ENCODE data around the gene CATSPER1. TPM values are rescaled to one million over a fixed set of nuclear protein-coding genes. Genes with fewer than 3 reads are reported as not detected.

CATSPER1 gene
- total RNA-seq, 6 experiments from 2014 or later, result 2.1 to 3.8 (median 2.7) TPM

DNA sequence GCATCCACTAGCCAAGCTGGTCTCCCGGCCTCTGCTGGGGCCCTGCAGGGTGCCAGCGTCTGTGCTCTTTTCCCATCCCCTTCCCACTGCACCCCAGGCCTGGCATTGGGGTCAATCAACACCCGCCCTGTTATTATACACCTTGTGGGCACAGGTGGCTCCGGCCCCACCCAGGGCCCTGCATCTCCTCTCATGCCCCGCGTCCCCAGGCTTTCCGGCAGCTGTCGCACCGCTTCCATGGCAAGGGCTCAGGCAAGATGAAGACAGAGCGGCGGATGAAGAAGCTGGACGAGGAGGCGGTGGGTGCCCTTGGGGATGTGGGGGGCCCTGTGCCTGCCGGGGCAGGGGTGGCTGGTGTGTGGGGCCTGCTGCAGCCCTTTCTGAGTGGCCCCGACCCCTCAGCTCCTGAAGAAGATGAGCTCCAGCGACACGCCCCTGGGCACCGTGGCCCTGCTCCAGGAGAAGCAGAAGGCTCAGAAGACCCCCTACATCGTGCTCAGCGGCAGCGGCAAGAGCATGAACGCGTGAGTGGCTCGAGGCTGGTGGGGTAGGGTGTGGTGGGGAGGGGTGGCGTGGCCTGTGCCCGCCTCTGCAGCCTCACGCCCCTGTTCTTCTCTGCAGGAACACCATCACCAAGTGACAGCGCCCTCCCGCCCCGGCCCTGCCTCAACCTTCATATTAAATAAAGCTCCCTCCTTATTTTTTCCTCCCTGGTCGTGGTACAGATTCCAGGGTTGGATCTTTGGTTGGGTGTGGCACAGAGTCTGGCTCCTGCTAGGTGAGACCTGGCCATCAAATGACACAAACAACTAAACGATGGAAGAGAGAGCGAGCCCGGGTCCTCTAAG lies 47.7 kb downstream of the CATSPER1 start:
- H3K27me3 Mint-ChIP-seq (ENCODE audit: insufficient read depth), result peaks cover 2% of the 10 kb centered on the region
- no peak overlapping the region for H3K4me3 Mint-ChIP-seq
- no peak for DNase-seq
- TF ChIP-seq, protein P1, sequence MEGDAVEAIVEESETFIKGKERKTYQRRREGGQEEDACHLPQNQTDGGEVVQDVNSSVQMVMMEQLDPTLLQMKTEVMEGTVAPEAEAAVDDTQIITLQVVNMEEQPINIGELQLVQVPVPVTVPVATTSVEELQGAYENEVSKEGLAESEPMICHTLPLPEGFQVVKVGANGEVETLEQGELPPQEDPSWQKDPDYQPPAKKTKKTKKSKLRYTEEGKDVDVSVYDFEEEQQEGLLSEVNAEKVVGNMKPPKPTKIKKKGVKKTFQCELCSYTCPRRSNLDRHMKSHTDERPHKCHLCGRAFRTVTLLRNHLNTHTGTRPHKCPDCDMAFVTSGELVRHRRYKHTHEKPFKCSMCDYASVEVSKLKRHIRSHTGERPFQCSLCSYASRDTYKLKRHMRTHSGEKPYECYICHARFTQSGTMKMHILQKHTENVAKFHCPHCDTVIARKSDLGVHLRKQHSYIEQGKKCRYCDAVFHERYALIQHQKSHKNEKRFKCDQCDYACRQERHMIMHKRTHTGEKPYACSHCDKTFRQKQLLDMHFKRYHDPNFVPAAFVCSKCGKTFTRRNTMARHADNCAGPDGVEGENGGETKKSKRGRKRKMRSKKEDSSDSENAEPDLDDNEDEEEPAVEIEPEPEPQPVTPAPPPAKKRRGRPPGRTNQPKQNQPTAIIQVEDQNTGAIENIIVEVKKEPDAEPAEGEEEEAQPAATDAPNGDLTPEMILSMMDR (IDR thresholded peaks at IDR 0.05), result no peak
- H3K9me3 Mint-ChIP-seq, result no peaks in the 10 kb centered on the region
- peaks cover 25% of the 10 kb centered on the region for H3K36me3 Mint-ChIP-seq (ENCODE audit: low read depth)
- peaks cover 2% of the 10 kb centered on the region for H3K4me1 Mint-ChIP-seq (ENCODE audit: low read depth)
- no peak overlapping the region for H3K27ac Mint-ChIP-seq

DNA sequence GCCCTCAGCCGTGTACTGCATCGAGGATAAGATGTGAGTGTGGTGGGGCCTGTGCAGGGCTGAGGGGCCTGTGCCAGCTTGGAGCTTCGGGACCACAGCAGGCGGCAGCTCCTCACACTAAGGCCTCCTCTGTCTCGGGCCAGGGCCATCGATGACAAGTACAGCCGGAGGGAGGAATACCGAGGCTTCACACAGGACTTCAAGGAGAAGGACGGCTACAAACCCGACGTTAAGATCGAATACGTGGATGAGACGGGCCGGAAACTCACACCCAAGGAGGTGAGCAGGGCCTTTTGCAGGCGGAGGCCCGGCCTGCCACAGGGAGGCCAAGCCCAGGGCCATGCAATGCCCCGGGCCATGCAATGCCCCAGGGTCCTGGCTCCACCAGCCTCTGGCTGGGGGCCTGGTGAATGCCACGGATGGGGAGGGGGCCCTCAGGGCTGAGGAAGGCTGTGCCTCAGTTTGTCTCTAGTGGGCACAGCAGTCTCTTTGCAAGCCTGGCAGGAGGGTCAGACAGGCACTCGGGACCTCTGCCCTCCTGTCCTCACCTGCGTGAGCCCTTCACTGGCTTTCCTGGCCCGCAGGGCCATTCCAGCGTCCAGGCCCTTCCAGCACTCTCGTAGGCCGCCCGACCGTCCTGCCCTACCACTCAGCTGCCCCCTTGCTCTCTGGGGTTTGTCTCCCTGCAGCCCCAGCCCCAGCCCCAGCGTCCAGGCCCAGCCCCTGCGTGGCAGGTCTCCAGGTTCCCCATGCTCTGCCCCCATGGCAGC lies 48.5 kb downstream of the CATSPER1 start:
- peaks cover 32% of the 10 kb centered on the region for H3K36me3 Mint-ChIP-seq (ENCODE audit: low read depth)
- DNase-seq, result no peak
- peaks cover 10% of the 10 kb centered on the region for H3K4me1 Mint-ChIP-seq (ENCODE audit: low read depth)
- TF ChIP-seq, protein P1 (IDR thresholded peaks at IDR 0.05), result no peak
- peaks cover 2% of the 10 kb centered on the region for H3K27me3 Mint-ChIP-seq (ENCODE audit: insufficient read depth)
- no peaks in the 10 kb centered on the region for H3K9me3 Mint-ChIP-seq
- H3K4me3 Mint-ChIP-seq, result no peak overlapping the region
- no peak overlapping the region for H3K27ac Mint-ChIP-seq

DNA sequence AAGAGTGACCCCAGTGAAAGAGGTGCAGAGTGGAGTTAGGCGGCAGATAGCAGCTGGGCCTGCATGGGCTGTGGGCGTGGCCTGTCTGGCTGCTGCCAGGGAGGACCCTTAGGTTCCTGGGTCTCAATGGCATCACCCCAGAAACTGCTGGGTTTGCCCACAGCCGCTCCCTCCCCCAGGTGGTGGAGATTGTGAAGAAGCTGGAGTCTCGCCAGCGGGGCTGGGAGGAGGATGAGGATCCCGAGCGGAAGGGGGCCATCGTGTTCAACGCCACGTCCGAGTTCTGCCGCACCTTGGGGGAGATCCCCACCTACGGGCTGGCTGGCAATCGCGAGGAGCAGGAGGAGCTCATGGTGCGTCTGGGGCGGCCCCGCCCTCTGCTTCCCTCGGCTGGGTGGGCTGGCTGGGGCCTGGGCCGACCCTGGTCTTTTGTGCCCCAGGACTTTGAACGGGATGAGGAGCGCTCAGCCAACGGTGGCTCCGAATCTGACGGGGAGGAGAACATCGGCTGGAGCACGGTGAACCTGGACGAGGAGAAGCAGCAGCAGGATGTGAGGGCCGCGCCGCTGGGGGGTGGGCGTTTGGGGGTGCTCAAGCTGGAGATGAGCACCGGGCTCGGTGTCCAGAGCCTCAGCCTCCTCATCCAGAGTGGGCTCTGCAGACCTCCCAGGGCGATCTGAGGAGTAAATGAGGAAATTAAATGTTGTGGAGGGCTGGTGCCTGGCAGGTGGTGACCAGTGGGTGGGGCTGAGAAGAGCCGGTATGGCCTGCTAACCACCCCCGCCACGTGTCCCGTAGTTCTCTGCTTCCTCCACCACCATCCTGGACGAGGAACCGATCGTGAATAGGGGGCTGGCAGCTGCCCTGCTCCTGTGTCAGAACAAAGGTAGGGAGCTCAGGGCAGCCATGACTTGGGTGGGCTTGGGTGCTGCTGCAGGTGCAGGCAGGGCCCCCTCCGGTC lies 49.8 kb downstream of the CATSPER1 start:
- Mint-ChIP-seq H3K4me1 (ENCODE audit: low read depth) (peaks cover 17% of the 10 kb centered on the region), H3K36me3 (ENCODE audit: low read depth) (peaks cover 38% of the 10 kb centered on the region), H3K4me3 (no peak overlapping the region), H3K27me3 (ENCODE audit: insufficient read depth) (peaks cover 2% of the 10 kb centered on the region), H3K27ac (no peak overlapping the region), H3K9me3 (no peaks in the 10 kb centered on the region)
- TF ChIP-seq, protein P1 (IDR thresholded peaks at IDR 0.05), result no peak
- no peak for DNase-seq

DNA sequence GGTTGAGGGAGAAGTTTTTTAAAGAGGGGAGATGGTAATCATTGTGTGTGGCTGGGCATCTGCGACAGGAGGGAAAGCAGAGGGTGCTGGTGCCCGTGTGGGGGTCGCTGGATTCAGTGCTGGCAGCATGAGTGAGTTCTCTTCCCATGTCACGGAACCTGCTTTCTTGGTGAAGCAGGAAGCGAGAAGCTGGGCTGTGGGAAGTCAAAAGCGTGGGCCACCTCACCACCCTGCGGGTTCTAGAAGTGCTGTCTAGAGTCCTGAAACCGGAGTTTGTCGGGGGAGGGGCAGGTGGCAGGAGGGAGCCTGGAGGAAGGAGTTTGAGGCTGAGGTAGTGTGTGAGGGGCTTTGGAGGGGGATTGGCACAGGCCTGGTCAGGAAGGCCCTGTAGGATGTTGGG lies 50.5 kb downstream of the CATSPER1 start:
- Mint-ChIP-seq H3K27ac (no peak overlapping the region), H3K36me3 (ENCODE audit: low read depth) (peaks cover 38% of the 10 kb centered on the region), H3K27me3 (ENCODE audit: insufficient read depth) (peaks cover 2% of the 10 kb centered on the region), H3K9me3 (no peaks in the 10 kb centered on the region), H3K4me1 (ENCODE audit: low read depth) (peaks cover 17% of the 10 kb centered on the region), H3K4me3 (no peak overlapping the region)
- TF ChIP-seq, protein P1 (IDR thresholded peaks at IDR 0.05), result no peak
- DNase-seq, result no peak

Data from HFFc6 (cell line).